ENCODE results near the gene PCDHA5. TPM values are rescaled to one million over a fixed set of nuclear protein-coding genes. Genes with fewer than 3 reads are reported as not detected.
"Not testable (repeated sequence)": the region's sequence is repeated elsewhere in the genome, so short reads cannot be mapped to it uniquely, and the experiment has no call there.

The PCDHA5 gene
- total RNA-seq, 1 donor from 2014 or later, result not detected

GRCh38 chr5:140806834-140807775, 14.3 kb upstream of the PCDHA5 start, which contains the start of gene PCDHA4:
PCDHA4 (plus strand) TSS chr5:140807068.
- DNase-seq (ENCODE audit: low read depth), result no peak
- peak within 1 kb of the TSS; percentile 52 for H3K4me3 ChIP-seq (ENCODE audit: low read depth, low read length)
- TF ChIP-seq CTCF (conservative IDR thresholded peaks at IDR 0.05; ENCODE audit: low read depth, low read length), result peak; percentile 59

- H3K4me3 ChIP-seq (ENCODE audit: low read depth, low read length); DNase-seq (ENCODE audit: low read depth): not testable (repeated sequence)
Observed at GRCh38 chr5:140808241-140808888, 13.0 kb upstream of the PCDHA5 start.

- TF ChIP-seq CTCF (conservative IDR thresholded peaks at IDR 0.05; ENCODE audit: low read depth, low read length), result no peak
- no peak for DNase-seq (ENCODE audit: low read depth)
- no peak overlapping the region for H3K4me3 ChIP-seq (ENCODE audit: low read depth, low read length)
Observed at GRCh38 chr5:140808889-140809291, 12.5 kb upstream of the PCDHA5 start.

GRCh38 chr5:140822281-140822629, 842 bp downstream of the PCDHA5 start:
- H3K4me3 ChIP-seq (ENCODE audit: low read depth, low read length), result no peak overlapping the region
- DNase-seq (ENCODE audit: low read depth), result no peak
- TF ChIP-seq CTCF (conservative IDR thresholded peaks at IDR 0.05; ENCODE audit: low read depth, low read length), result no peak

GRCh38 chr5:140822969-140823368, 1.6 kb downstream of the PCDHA5 start:
- not testable (repeated sequence) for H3K4me3 ChIP-seq (ENCODE audit: low read depth, low read length); DNase-seq (ENCODE audit: low read depth)

- no peak for DNase-seq (ENCODE audit: low read depth)
- TF ChIP-seq CTCF (conservative IDR thresholded peaks at IDR 0.05; ENCODE audit: low read depth, low read length), result no peak
Observed at GRCh38 chr5:140823475-140823874, 2.1 kb downstream of the PCDHA5 start.

GRCh38 chr5:140827704-140828361, 6.4 kb downstream of the PCDHA5 start, which contains the start of gene PCDHA6:
PCDHA6 (plus strand) TSS chr5:140827960; CDS start chr5:140828092, 132 bp downstream.
- peak within 1 kb of the TSS; percentile 37 for H3K4me3 ChIP-seq (ENCODE audit: low read depth, low read length)
- peak; percentile 33 for TF ChIP-seq CTCF (conservative IDR thresholded peaks at IDR 0.05; ENCODE audit: low read depth, low read length)
- DNase-seq (ENCODE audit: low read depth), result no peak

More at GRCh38 chr5:140823475-140823874, 2.1 kb downstream of the PCDHA5 start:
- no peak overlapping the region for H3K4me3 ChIP-seq (ENCODE audit: low read depth, low read length)
